ENCODE data around the gene ORAI3. TPM values are rescaled to one million over a fixed set of nuclear protein-coding genes. Genes with fewer than 3 reads are reported as not detected.

The ORAI3 gene
- total RNA-seq, 1 experiment from 2014 or later: 10.8 TPM

DNA sequence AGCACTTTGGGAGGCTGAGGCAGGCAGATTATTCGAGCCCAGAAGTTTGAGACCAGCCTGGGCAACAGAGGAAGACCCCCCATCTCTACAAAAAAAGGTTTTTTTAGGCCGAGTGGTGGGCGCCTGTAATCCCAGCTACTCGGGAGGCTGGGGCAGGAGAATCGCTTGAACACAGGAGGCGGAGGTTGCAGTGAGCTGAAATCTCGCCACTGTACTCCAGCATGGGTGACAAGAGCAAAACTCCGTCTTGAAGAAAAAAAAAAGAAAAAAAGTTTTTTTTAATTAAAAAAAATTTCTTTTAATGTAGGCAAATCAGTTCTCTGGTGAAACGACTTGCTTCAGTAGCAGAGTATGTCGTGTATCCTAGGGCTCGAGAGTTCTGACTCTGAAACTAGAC, 47.1 kb downstream of the ORAI3 start (continued):
- TF ChIP-seq SOX15 (CRISPR knock-in tag; IDR thresholded peaks at IDR 0.05): no peak

DNA sequence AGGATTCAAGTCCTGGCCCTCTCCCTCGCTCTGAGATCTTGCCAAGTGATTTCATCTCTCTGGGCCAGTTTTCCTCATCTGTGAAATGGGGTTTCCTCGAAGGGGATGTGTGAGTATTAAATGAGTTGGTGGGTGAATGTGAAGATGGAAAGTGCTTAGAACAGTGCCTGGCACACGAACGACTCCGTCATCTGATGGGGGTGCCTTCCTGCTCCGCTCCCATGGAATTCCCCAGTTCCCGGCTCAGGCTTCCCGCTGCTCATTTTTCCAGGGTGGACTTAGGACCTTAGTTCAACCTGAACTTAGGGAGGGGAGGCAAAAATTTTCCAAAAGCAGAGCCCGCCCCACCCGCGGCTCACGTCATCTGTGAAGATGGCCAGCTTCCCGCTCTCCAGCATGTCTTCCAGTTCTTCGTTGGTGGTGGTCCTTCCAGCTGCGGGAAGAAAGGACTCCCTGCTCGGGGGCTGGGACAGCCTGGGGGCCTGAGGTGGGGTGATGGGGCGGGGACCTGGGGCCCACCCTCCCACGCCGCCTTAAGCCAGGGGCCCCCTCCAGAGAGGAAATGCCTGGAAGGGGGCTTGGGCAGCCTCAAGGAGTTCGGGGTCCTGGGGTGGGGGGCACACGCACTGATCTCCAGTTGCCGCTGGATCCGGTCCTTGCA, 47.6 kb downstream of the ORAI3 start:
- ATAC-seq (no peak), DNase-seq (ENCODE audit: low spot score) (no peak)
- ChIA-PET CTCF (interaction anchor here (0.5 to 8.2 kb wide), 12 partner anchors 10 to 456 kb away, joined by 3 to 79 read pairs (median 3); partner anchors contain the start of genes HSD3B7 and PYDC1), POLR2A (interaction anchor here (1.0 to 1.8 kb wide), 4 partner anchors 11 to 121 kb away, joined by 3 to 6 read pairs (median 4); partner anchors contain the start of genes HSD3B7 and KAT8)
- TF ChIP-seq, protein P1, sequence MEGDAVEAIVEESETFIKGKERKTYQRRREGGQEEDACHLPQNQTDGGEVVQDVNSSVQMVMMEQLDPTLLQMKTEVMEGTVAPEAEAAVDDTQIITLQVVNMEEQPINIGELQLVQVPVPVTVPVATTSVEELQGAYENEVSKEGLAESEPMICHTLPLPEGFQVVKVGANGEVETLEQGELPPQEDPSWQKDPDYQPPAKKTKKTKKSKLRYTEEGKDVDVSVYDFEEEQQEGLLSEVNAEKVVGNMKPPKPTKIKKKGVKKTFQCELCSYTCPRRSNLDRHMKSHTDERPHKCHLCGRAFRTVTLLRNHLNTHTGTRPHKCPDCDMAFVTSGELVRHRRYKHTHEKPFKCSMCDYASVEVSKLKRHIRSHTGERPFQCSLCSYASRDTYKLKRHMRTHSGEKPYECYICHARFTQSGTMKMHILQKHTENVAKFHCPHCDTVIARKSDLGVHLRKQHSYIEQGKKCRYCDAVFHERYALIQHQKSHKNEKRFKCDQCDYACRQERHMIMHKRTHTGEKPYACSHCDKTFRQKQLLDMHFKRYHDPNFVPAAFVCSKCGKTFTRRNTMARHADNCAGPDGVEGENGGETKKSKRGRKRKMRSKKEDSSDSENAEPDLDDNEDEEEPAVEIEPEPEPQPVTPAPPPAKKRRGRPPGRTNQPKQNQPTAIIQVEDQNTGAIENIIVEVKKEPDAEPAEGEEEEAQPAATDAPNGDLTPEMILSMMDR (IDR thresholded peaks at IDR 0.05): no peak
- TF ChIP-seq GABPB1 (CRISPR knock-in tag; IDR thresholded peaks at IDR 0.05): 0 out of 2 replicates have a peak, but pooled peaks have one; percentile 32
- TF ChIP-seq, protein P2, sequence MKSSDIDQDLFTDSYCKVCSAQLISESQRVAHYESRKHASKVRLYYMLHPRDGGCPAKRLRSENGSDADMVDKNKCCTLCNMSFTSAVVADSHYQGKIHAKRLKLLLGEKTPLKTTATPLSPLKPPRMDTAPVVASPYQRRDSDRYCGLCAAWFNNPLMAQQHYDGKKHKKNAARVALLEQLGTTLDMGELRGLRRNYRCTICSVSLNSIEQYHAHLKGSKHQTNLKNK (CRISPR knock-in tag; IDR thresholded peaks at IDR 0.05): no peak
- no peak for TF ChIP-seq ELF4 (CRISPR knock-in tag; IDR thresholded peaks at IDR 0.05; ENCODE audit: low read depth)
- TF ChIP-seq, protein P3, sequence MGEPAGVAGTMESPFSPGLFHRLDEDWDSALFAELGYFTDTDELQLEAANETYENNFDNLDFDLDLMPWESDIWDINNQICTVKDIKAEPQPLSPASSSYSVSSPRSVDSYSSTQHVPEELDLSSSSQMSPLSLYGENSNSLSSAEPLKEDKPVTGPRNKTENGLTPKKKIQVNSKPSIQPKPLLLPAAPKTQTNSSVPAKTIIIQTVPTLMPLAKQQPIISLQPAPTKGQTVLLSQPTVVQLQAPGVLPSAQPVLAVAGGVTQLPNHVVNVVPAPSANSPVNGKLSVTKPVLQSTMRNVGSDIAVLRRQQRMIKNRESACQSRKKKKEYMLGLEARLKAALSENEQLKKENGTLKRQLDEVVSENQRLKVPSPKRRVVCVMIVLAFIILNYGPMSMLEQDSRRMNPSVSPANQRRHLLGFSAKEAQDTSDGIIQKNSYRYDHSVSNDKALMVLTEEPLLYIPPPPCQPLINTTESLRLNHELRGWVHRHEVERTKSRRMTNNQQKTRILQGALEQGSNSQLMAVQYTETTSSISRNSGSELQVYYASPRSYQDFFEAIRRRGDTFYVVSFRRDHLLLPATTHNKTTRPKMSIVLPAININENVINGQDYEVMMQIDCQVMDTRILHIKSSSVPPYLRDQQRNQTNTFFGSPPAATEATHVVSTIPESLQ (CRISPR knock-in tag; IDR thresholded peaks at IDR 0.05): no peak
- TF ChIP-seq SMAD3 (CRISPR knock-in tag; IDR thresholded peaks at IDR 0.05; ENCODE audit: borderline replicate concordance): no peak
- Mint-ChIP-seq H3K4me1 (peaks cover 16% of the 10 kb centered on the region), H3K27me3 (ENCODE audit: low read depth) (peaks cover 7% of the 10 kb centered on the region; the same call in 1 of the 2 replicates), H3K9me3 (no peaks in the 10 kb centered on the region), H3K27ac (no peak overlapping the region; the same call in 1 of the 2 replicates), H3K4me3 (peak overlapping the region; percentile 69), H3K36me3 (no peaks in the 10 kb centered on the region)

DNA sequence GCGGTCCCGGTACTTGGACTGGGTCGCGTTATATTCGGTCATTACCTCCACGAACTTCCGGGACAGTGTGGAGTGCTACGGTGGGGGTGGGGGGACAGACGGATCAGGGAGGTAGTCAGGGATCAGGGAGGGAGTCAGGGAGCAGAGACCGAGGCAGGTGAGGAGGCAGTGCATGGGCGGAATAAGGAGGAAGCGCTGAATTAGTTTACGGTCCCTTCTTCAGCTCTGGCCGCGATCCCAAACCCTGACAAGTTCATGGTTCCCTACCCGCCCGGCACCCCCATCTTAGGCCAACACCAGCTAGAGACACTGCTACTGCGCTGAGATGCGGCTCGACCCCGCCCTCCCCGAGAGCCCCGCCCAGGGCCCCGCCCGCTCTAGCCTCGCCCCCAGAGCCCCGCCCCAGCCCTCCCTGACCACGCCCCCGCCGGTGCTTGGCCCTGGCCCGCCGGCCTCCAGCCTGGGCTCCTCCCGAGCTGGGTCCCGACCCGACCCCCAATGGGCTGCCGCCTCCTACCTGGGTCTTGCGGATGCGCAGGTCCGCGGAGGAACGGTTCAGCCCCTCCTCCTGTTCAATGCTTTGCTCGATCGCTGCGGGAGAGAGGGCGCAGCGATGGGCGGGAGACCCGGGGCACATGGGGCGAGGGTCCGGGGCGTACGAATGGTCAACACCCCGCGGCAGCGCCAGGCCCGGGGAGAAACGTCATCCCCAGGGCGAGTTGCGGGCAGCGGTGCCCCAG, 48.3 kb downstream of the ORAI3 start:
- H3K9me3 Mint-ChIP-seq: no peaks in the 10 kb centered on the region
- ATAC-seq (peak; percentile 89), DNase-seq (ENCODE audit: low spot score) (peak; percentile 87)
- CTCF ChIA-PET: interaction anchor here (0.5 to 8.2 kb wide), 15 partner anchors 11 to 476 kb away, joined by 3 to 79 read pairs (median 3); partner anchors contain the start of genes HSD3B7 and PYDC1
- H3K4me3 Mint-ChIP-seq: peak overlapping the region; percentile 70
- POLR2A ChIA-PET: interaction anchor here (1.0 to 1.8 kb wide), 4 partner anchors 12 to 120 kb away, joined by 3 to 6 read pairs (median 4); partner anchors contain the start of genes HSD3B7 and KAT8
- peaks cover 16% of the 10 kb centered on the region for H3K4me1 Mint-ChIP-seq
- H3K36me3 Mint-ChIP-seq: no peaks in the 10 kb centered on the region
- H3K27ac Mint-ChIP-seq: no peak overlapping the region; the same call in 1 of the 2 replicates
- H3K27me3 Mint-ChIP-seq (ENCODE audit: low read depth): peaks cover 7% of the 10 kb centered on the region; the same call in 1 of the 2 replicates
- TF ChIP-seq, protein P4, sequence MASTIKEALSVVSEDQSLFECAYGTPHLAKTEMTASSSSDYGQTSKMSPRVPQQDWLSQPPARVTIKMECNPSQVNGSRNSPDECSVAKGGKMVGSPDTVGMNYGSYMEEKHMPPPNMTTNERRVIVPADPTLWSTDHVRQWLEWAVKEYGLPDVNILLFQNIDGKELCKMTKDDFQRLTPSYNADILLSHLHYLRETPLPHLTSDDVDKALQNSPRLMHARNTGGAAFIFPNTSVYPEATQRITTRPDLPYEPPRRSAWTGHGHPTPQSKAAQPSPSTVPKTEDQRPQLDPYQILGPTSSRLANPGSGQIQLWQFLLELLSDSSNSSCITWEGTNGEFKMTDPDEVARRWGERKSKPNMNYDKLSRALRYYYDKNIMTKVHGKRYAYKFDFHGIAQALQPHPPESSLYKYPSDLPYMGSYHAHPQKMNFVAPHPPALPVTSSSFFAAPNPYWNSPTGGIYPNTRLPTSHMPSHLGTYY (CRISPR knock-in tag; IDR thresholded peaks at IDR 0.05): no peak
- TF ChIP-seq, protein P5, sequence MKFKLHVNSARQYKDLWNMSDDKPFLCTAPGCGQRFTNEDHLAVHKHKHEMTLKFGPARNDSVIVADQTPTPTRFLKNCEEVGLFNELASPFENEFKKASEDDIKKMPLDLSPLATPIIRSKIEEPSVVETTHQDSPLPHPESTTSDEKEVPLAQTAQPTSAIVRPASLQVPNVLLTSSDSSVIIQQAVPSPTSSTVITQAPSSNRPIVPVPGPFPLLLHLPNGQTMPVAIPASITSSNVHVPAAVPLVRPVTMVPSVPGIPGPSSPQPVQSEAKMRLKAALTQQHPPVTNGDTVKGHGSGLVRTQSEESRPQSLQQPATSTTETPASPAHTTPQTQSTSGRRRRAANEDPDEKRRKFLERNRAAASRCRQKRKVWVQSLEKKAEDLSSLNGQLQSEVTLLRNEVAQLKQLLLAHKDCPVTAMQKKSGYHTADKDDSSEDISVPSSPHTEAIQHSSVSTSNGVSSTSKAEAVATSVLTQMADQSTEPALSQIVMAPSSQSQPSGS (CRISPR knock-in tag; IDR thresholded peaks at IDR 0.05; ENCODE audit: borderline replicate concordance, low read depth): no peak
- TF ChIP-seq ATF1 (CRISPR knock-in tag; IDR thresholded peaks at IDR 0.05) (no peak), GABPB1 (CRISPR knock-in tag; IDR thresholded peaks at IDR 0.05) (peak; percentile 43), RELA (CRISPR knock-in tag; IDR thresholded peaks at IDR 0.05; ENCODE audit: borderline replicate concordance) (no peak), ZNF138 (CRISPR knock-in tag; conservative IDR thresholded peaks at IDR 0.05) (no peak), NFE2L1 (CRISPR knock-in tag; IDR thresholded peaks at IDR 0.05) (no peak; the same call in 1 of the 2 replicates), GRHL2 (CRISPR knock-in tag; IDR thresholded peaks at IDR 0.05; ENCODE audit: insufficient replicate concordance, severe bottlenecking) (no peak), TP53 (CRISPR knock-in tag; IDR thresholded peaks at IDR 0.05) (0 out of 2 replicates have a peak, but pooled peaks have one; percentile 24)
- TF ChIP-seq, protein P6, sequence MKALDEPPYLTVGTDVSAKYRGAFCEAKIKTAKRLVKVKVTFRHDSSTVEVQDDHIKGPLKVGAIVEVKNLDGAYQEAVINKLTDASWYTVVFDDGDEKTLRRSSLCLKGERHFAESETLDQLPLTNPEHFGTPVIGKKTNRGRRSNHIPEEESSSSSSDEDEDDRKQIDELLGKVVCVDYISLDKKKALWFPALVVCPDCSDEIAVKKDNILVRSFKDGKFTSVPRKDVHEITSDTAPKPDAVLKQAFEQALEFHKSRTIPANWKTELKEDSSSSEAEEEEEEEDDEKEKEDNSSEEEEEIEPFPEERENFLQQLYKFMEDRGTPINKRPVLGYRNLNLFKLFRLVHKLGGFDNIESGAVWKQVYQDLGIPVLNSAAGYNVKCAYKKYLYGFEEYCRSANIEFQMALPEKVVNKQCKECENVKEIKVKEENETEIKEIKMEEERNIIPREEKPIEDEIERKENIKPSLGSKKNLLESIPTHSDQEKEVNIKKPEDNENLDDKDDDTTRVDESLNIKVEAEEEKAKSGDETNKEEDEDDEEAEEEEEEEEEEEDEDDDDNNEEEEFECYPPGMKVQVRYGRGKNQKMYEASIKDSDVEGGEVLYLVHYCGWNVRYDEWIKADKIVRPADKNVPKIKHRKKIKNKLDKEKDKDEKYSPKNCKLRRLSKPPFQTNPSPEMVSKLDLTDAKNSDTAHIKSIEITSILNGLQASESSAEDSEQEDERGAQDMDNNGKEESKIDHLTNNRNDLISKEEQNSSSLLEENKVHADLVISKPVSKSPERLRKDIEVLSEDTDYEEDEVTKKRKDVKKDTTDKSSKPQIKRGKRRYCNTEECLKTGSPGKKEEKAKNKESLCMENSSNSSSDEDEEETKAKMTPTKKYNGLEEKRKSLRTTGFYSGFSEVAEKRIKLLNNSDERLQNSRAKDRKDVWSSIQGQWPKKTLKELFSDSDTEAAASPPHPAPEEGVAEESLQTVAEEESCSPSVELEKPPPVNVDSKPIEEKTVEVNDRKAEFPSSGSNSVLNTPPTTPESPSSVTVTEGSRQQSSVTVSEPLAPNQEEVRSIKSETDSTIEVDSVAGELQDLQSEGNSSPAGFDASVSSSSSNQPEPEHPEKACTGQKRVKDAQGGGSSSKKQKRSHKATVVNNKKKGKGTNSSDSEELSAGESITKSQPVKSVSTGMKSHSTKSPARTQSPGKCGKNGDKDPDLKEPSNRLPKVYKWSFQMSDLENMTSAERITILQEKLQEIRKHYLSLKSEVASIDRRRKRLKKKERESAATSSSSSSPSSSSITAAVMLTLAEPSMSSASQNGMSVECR (CRISPR knock-in tag; IDR thresholded peaks at IDR 0.05; ENCODE audit: borderline replicate concordance): no peak
- TF ChIP-seq, protein P7, sequence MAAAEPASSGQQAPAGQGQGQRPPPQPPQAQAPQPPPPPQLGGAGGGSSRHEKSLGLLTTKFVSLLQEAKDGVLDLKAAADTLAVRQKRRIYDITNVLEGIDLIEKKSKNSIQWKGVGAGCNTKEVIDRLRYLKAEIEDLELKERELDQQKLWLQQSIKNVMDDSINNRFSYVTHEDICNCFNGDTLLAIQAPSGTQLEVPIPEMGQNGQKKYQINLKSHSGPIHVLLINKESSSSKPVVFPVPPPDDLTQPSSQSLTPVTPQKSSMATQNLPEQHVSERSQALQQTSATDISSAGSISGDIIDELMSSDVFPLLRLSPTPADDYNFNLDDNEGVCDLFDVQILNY (CRISPR knock-in tag; IDR thresholded peaks at IDR 0.05): no peak

Data from WTC11 (cell line).